Motor neuron (in vitro differentiated cells): ENCODE measurements around the gene ACAD9. TPM values are rescaled to one million over a fixed set of nuclear protein-coding genes. Genes with fewer than 3 reads are reported as not detected.
"Not testable (repeated sequence)": the region's sequence is repeated elsewhere in the genome, so short reads cannot be mapped to it uniquely, and the experiment has no call there.

Source experiments
- ATAC-seq, 8 experiments: fragments of 200-7000 bp; cut with Tn5 transposase; replicated peaks in 6 of 8; 2 replicates each; pipeline ENCODE4 v1.8.0; 2021; ENCODE audit warnings: mild to moderate bottlenecking in 8 of 8, moderate library complexity in 8 of 8
- H3K27ac ChIP-seq, 2 donors: fragments of 250-450 bp; sonication (Bioruptor Pico); 2 replicates each; pipeline ENCODE4 v1.9.0; 2021; ENCODE audit warnings: antibody characterized with exemption in 2 of 2, mild to moderate bottlenecking in 2 of 2, moderate library complexity in 1 of 2
- H3K4me1 ChIP-seq, 2 donors: fragments of 250-450 bp; sonication (Bioruptor Pico); replicated peaks in 1 of 2; 2 replicates each; pipeline ENCODE4 v1.6.1; 2021; ENCODE audit warnings: antibody characterized with exemption in 2 of 2, mild to moderate bottlenecking in 2 of 2, moderate library complexity in 1 of 2
- H3K4me3 ChIP-seq, 5 donors: fragments of 250-450 bp; sonication (Bioruptor Pico); 2 replicates each; pipeline ENCODE4 v1.9.0; 2021; ENCODE audit warnings: antibody characterized with exemption in 5 of 5, mild to moderate bottlenecking in 5 of 5, moderate library complexity in 4 of 5
- WGBS, 10 experiments: fragments of 450-650 bp; shearing (Covaris generic); methylation state at CpG; one replicate each; pipeline ENCODE4 v1.0.0; 2022; 5-methylcytosine and 5-hydroxymethylcytosine counted together
- in situ Hi-C, 9 experiments: fragments of 400-800 bp; cut with MboI; loops; one replicate each; pipeline ENCODE4 v1.15.0; 2021; ENCODE audit warnings: low sequenced_read_pairs in 9 of 9, low pct_unique_long_range_greater_than_20kb in 2 of 9; ENCODE audit not compliant: unreplicated experiment in 9 of 9
- total RNA-seq, 8 experiments: library from RNA; unstranded; fragments of 300-600 nt; gene quantifications; 2 replicates each; pipeline versions ENCODE4 v1.2.3 to v1.2.4, GENCODE V29; 2022

ACAD9 gene
- total RNA-seq, 8 experiments from 2014 or later: 19.3 to 63.3 (median 29.6) TPM

GRCh38 chr3:128848936-128849335, 30.5 kb upstream of the ACAD9 start:
- ATAC-seq: no peak
- H3K4me3 ChIP-seq: no peak overlapping the region
- peaks cover 12 to 13% of the 10 kb centered on the region in 2 donors for H3K4me1 ChIP-seq
- H3K27ac ChIP-seq: no peak overlapping the region
- 86 to 100% (median 100%) methylated on average over 1 to 6 of the region's 13 CpGs; no CpG with 5 or more reads in 3 of the 10 experiments for WGBS, 10 experiments
- in situ Hi-C loops: no loop called here

GRCh38 chr3:128849911-128850455, 29.4 kb upstream of the ACAD9 start:
- Histone ChIP-seq H3K4me3 (no peak overlapping the region), H3K4me1 (peaks cover 10 to 11% of the 10 kb centered on the region in 2 donors), H3K27ac (no peak overlapping the region)
- in situ Hi-C loops: no loop called here
- 8 to 92% (median 38%) methylated on average over 2 to 5 of the region's 11 CpGs; no CpG with 5 or more reads in 6 of the 10 experiments for WGBS, 10 experiments
- ATAC-seq: peak in 2 of 8 experiments; percentile 11 to 55

- H3K27ac ChIP-seq: no peak overlapping the region
- peaks cover 5 to 6% of the 10 kb centered on the region in 2 donors for H3K4me1 ChIP-seq
- in situ Hi-C loops: no loop called here
- no peak overlapping the region for H3K4me3 ChIP-seq
- 60 to 100% (median 96%) methylated on average over 1 to 6 of the region's 9 CpGs; no CpG with 5 or more reads in 3 of the 10 experiments for WGBS, 10 experiments
- no peak for ATAC-seq
Observed at GRCh38 chr3:128850544-128850943, 28.9 kb upstream of the ACAD9 start.

GRCh38 chr3:128851601-128852000, 27.8 kb upstream of the ACAD9 start:
- in situ Hi-C loops: no loop called here
- no CpG with 5 or more reads among the region's 4 CpGs for WGBS, 10 experiments
- ATAC-seq: no peak

GRCh38 chr3:128853826-128854225, 25.6 kb upstream of the ACAD9 start:
- no peak for ATAC-seq
- in situ Hi-C loops: no loop called here

More at GRCh38 chr3:128851601-128852000, 27.8 kb upstream of the ACAD9 start:
- Histone ChIP-seq H3K4me3 (no peak overlapping the region), H3K27ac (no peak overlapping the region), H3K4me1 (no peaks in the 10 kb centered on the region)

GRCh38 chr3:128854475-128854874, 24.9 kb upstream of the ACAD9 start:
- WGBS, 10 experiments: 0 to 100% (median 77%) methylated on average over 1 to 3 of the region's 3 CpGs
- no peak for ATAC-seq

More at GRCh38 chr3:128853826-128854225, 25.6 kb upstream of the ACAD9 start:
- Histone ChIP-seq H3K4me1 (no peaks in the 10 kb centered on the region), H3K4me3 (no peak overlapping the region), H3K27ac (no peak overlapping the region)
- WGBS, 10 experiments: 88 to 100% (median 90%) methylated on average over 2 to 3 of the region's 5 CpGs; no CpG with 5 or more reads in 7 of the 10 experiments

GRCh38 chr3:128855569-128855968, 23.9 kb upstream of the ACAD9 start:
- 0 to 80% (median 45%) methylated on average over 1 to 4 of the region's 4 CpGs; no CpG with 5 or more reads in 2 of the 10 experiments for WGBS, 10 experiments
- Histone ChIP-seq H3K4me1 (no peaks in the 10 kb centered on the region), H3K27ac (no peak overlapping the region), H3K4me3 (no peak overlapping the region)
- in situ Hi-C loops: no loop called here
- no peak for ATAC-seq

More at GRCh38 chr3:128854475-128854874, 24.9 kb upstream of the ACAD9 start:
- Histone ChIP-seq H3K27ac (no peak overlapping the region), H3K4me3 (no peak overlapping the region), H3K4me1 (no peaks in the 10 kb centered on the region)
- in situ Hi-C loops: no loop called here

GRCh38 chr3:128858167-128858566, 21.3 kb upstream of the ACAD9 start:
- H3K27ac ChIP-seq: no peak overlapping the region
- peak in 2 of 8 experiments; percentile 79 to 80 for ATAC-seq
- WGBS, 10 experiments: 70 to 100% (median 86%) methylated on average over 1 to 2 of the region's 3 CpGs; no CpG with 5 or more reads in 5 of the 10 experiments
- H3K4me1 ChIP-seq: peaks cover 0 to 2% of the 10 kb centered on the region in 2 donors
- in situ Hi-C loops: no loop called here
- no peak overlapping the region for H3K4me3 ChIP-seq

- no peak for ATAC-seq
- in situ Hi-C loops: no loop called here
- Histone ChIP-seq H3K27ac (no peak overlapping the region), H3K4me1 (peaks cover 8 to 11% of the 10 kb centered on the region in 2 donors), H3K4me3 (no peak overlapping the region)
- 58 to 89% (median 81%) methylated on average over 3 to 6 of the region's 6 CpGs; no CpG with 5 or more reads in 3 of the 10 experiments for WGBS, 10 experiments
Observed at GRCh38 chr3:128859630-128860029, 19.8 kb upstream of the ACAD9 start.

- Histone ChIP-seq H3K4me1 (peaks cover 18 to 23% of the 10 kb centered on the region in 2 donors), H3K27ac (no peak overlapping the region), H3K4me3 (no peak overlapping the region)
- in situ Hi-C loops: no loop called here
- WGBS, 10 experiments: 50 to 100% (median 52%) methylated on average over 1 to 3 of the region's 6 CpGs; no CpG with 5 or more reads in 7 of the 10 experiments
- no peak for ATAC-seq
Observed at GRCh38 chr3:128861491-128861890, 17.9 kb upstream of the ACAD9 start.

- Histone ChIP-seq H3K27ac (no peak overlapping the region), H3K4me3 (no peak overlapping the region), H3K4me1 (peaks cover 18 to 23% of the 10 kb centered on the region in 2 donors)
- in situ Hi-C loops: no loop called here
- 20 to 80% (median 40%) methylated on average over 1 of the region's 3 CpGs; no CpG with 5 or more reads in 7 of the 10 experiments for WGBS, 10 experiments
- no peak for ATAC-seq
Observed at GRCh38 chr3:128863560-128863959, 15.9 kb upstream of the ACAD9 start.

GRCh38 chr3:128864351-128864811, 15.0 kb upstream of the ACAD9 start:
- ATAC-seq: peak in 5 of 8 experiments; percentile 8 to 22 (median 20)
- in situ Hi-C loops: no loop called here
- H3K4me1 ChIP-seq: peaks cover 18 to 23% of the 10 kb centered on the region in 2 donors
- 20 to 100% (median 48%) methylated on average over 1 to 5 of the region's 11 CpGs; no CpG with 5 or more reads in 3 of the 10 experiments for WGBS, 10 experiments
- H3K27ac ChIP-seq: peak overlapping the region in 1 of 2 donors; percentile 36
- H3K4me3 ChIP-seq: no peak overlapping the region

- WGBS, 10 experiments: 39 to 100% (median 50%) methylated on average over 1 to 15 of the region's 25 CpGs; no CpG with 5 or more reads in 2 of the 10 experiments
- H3K4me3 ChIP-seq, in situ Hi-C loops: not testable (repeated sequence)
- ATAC-seq: peak; percentile 50 to 83 (median 81)
- Histone ChIP-seq H3K27ac (peak overlapping the region in 1 of 2 donors; percentile 17), H3K4me1 (peaks cover 18 to 23% of the 10 kb centered on the region in 2 donors)
Observed at GRCh38 chr3:128864849-128865804, 14.3 kb upstream of the ACAD9 start.
